ENCODE data around the gene TMEM141.

- TF ChIP-seq, protein P1, sequence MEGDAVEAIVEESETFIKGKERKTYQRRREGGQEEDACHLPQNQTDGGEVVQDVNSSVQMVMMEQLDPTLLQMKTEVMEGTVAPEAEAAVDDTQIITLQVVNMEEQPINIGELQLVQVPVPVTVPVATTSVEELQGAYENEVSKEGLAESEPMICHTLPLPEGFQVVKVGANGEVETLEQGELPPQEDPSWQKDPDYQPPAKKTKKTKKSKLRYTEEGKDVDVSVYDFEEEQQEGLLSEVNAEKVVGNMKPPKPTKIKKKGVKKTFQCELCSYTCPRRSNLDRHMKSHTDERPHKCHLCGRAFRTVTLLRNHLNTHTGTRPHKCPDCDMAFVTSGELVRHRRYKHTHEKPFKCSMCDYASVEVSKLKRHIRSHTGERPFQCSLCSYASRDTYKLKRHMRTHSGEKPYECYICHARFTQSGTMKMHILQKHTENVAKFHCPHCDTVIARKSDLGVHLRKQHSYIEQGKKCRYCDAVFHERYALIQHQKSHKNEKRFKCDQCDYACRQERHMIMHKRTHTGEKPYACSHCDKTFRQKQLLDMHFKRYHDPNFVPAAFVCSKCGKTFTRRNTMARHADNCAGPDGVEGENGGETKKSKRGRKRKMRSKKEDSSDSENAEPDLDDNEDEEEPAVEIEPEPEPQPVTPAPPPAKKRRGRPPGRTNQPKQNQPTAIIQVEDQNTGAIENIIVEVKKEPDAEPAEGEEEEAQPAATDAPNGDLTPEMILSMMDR (IDR thresholded peaks at IDR 0.05) = peak in 2 of 5 experiments; percentile 37 to 57
- peak; percentile 63 to 68 for TF ChIP-seq POLR2A (IDR thresholded peaks at IDR 0.05)
These were observed 16.3 kb downstream of the TMEM141 start, which contains the start of gene RABL6 for GRCh38 chr9:136807281-136808074.
